Mesendoderm (in vitro differentiated cells): ENCODE measurements around the gene SCNN1B.

Experiments
- DNase-seq: peaks from one replicate; pipeline ENCODE4 v3.0.0; 2013
- H2AK5ac ChIP-seq: 2 replicates; pipeline ENCODE4 v1.6.1; 2013; ENCODE audit warnings: low read length, inconsistent platforms
- H2BK120ac ChIP-seq: 2 replicates; pipeline ENCODE4 v1.6.1; 2013; ENCODE audit warnings: low read depth, mild to moderate bottlenecking, low read length, moderate library complexity, mixed read lengths
- H2BK15ac ChIP-seq: replicated peaks from 2 replicates; pipeline ENCODE4 v1.6.1; 2013; ENCODE audit warnings: low read depth, mild to moderate bottlenecking, moderate library complexity
- H2BK5ac ChIP-seq: 2 replicates; pipeline ENCODE4 v1.6.1; 2013; ENCODE audit warnings: low read length, inconsistent platforms
- H3K18ac ChIP-seq: 2 replicates; pipeline ENCODE4 v1.6.1; 2013; ENCODE audit warnings: mild to moderate bottlenecking, low read length, mixed read lengths
- H3K23ac ChIP-seq: one replicate; pipeline ENCODE4 v1.6.1; 2013; ENCODE audit warnings: low read length
- H3K27ac ChIP-seq: 2 replicates; pipeline ENCODE4 v1.5.1; 2013; ENCODE audit warnings: low read depth, mild to moderate bottlenecking, inconsistent platforms, low read length, moderate library complexity
- H3K27me3 ChIP-seq: 2 replicates; pipeline ENCODE4 v1.6.1; 2013; ENCODE audit warnings: low read length, control low read depth, mild to moderate bottlenecking, inconsistent platforms; ENCODE audit not compliant: insufficient read depth, poor library complexity
- H3K36me3 ChIP-seq: 2 replicates; pipeline ENCODE4 v1.6.1; 2013; ENCODE audit warnings: low read length, inconsistent platforms; ENCODE audit not compliant: control insufficient read depth, insufficient read depth
- H3K4ac ChIP-seq: one replicate; pipeline ENCODE4 v1.6.1; 2013; ENCODE audit warnings: low read depth, mild to moderate bottlenecking, low read length, moderate library complexity
- H3K4me1 ChIP-seq: 2 replicates; pipeline ENCODE4 v1.6.1; 2013; ENCODE audit warnings: low read depth, low read length, inconsistent platforms; ENCODE audit not compliant: control insufficient read depth
- H3K4me2 ChIP-seq: 2 replicates; pipeline ENCODE4 v1.6.1; 2013; ENCODE audit warnings: low read length
- H3K4me3 ChIP-seq: 2 replicates; pipeline ENCODE4 v1.5.1; 2013; ENCODE audit warnings: mild to moderate bottlenecking, low read length
- H3K56ac ChIP-seq: one replicate; pipeline ENCODE4 v1.6.1; 2013; ENCODE audit warnings: low read length
- H3K79me1 ChIP-seq: 2 replicates; pipeline ENCODE4 v1.6.1; 2013; ENCODE audit warnings: low read length, inconsistent platforms
- H3K79me2 ChIP-seq: 2 replicates; pipeline ENCODE4 v1.6.1; 2013; ENCODE audit warnings: mild to moderate bottlenecking, low read length; ENCODE audit not compliant: control insufficient read depth, insufficient read depth
- H3K9ac ChIP-seq: 2 replicates; pipeline ENCODE4 v1.6.1; 2013; ENCODE audit warnings: low read length, inconsistent platforms
- H4K5ac ChIP-seq: one replicate; pipeline ENCODE4 v1.6.1; 2013; ENCODE audit warnings: low read length
- H4K8ac ChIP-seq: one replicate; pipeline ENCODE4 v1.6.1; 2013; ENCODE audit warnings: low read depth, mild to moderate bottlenecking, control low read depth, low read length, moderate library complexity
- WGBS: extraction: QIAGEN DNeasy Blood & Tissue Kit; methylation state at CpG from one replicate; pipeline ENCODE4 v1.1.7; 2013; ENCODE audit warnings: low lambda C conversion rate, missing lambda C conversion rate; ENCODE audit not compliant: insufficient coverage; ENCODE audit errors: extremely low coverage; 5-methylcytosine and 5-hydroxymethylcytosine counted together

The SCNN1B gene

GRCh38 chr16:23342083-23342640 is 40.1 kb downstream of the SCNN1B start:
- WGBS = no CpG with 5 or more reads among the region's 5 CpGs
- Histone ChIP-seq H3K56ac (no peak overlapping the region), H4K5ac (no peak overlapping the region), H4K8ac (no peak overlapping the region), H3K79me2 (no peaks in the 10 kb centered on the region), H3K23ac (no peak overlapping the region), H3K27me3 (no peaks in the 10 kb centered on the region), H3K4me2 (no peak overlapping the region), H3K18ac (no peak overlapping the region), H3K4me3 (no peak overlapping the region), H2BK5ac (no peak overlapping the region), H2BK15ac (no peak overlapping the region), H3K79me1 (no peaks in the 10 kb centered on the region), H3K4me1 (no peaks in the 10 kb centered on the region), H3K4ac (no peak overlapping the region), H3K9ac (no peak overlapping the region), H3K27ac (no peak overlapping the region), H3K36me3 (no peaks in the 10 kb centered on the region), H2AK5ac (no peak overlapping the region), H2BK120ac (no peak overlapping the region)
- no peak for DNase-seq

DNA sequence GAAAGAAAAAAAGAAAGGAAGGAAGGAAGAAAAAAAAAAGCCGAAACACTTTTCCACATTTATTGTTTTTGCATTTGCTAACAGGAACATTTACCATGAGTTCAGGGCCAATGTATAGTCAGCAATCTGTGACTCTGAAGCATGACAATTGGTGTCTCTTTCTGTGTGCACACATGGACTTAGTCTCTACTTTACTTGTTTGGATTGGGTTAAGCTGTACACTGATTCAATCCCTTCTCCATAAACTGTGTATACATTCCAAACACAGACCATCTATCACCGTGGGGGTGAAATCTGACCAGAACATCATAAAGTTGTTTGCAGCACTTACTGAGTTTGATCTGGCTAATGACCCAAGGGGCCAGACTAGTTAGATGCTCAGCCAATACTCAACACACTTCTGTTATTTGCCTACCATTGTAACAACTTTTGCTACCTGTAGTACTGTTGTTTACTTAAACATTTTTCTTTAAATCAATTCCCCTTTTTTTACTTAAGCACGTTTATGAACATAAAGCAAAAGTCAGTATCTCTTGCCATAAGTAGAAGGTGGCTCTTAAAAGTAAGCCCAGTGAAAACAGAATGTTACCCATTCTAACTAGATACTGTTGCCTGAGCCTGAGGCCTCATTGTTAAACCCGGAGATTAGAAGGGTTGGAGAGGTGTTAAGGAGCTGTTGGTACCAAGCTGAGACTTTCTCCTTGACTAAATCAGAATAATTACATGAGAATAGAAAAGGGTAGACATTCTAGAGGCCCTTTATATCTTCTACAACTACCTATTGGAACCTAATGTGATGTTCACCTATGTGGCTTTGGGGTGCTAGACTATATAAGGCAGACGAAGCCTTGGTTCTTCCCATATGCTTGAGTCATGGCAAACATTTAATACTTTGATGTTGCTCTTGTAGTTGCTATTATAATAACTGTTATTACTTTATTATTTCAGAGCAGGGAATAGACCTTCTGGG is 41.8 kb downstream of the SCNN1B start:
- Histone ChIP-seq H3K27ac (no peak overlapping the region), H3K18ac (no peak overlapping the region), H3K36me3 (no peaks in the 10 kb centered on the region), H3K4me2 (no peak overlapping the region), H3K9ac (no peak overlapping the region), H3K27me3 (no peaks in the 10 kb centered on the region), H3K4ac (no peak overlapping the region), H3K79me2 (no peaks in the 10 kb centered on the region), H3K79me1 (no peaks in the 10 kb centered on the region), H4K8ac (no peak overlapping the region), H2BK15ac (no peak overlapping the region), H2BK5ac (no peak overlapping the region), H3K56ac (no peak overlapping the region), H3K23ac (no peak overlapping the region), H2AK5ac (no peak overlapping the region), H3K4me1 (no peaks in the 10 kb centered on the region), H4K5ac (no peak overlapping the region), H2BK120ac (no peak overlapping the region), H3K4me3 (no peak overlapping the region)
- WGBS = no CpG with 5 or more reads among the region's 5 CpGs
- peak; percentile 50 for DNase-seq

GRCh38 chr16:23345237-23345636 is 43.1 kb downstream of the SCNN1B start:
- no peak for DNase-seq
- no peak overlapping the region for H3K27ac ChIP-seq
- no peak overlapping the region for H2BK15ac ChIP-seq
- H3K9ac ChIP-seq = no peak overlapping the region
- H3K23ac ChIP-seq = no peak overlapping the region
- WGBS = no CpG with 5 or more reads among the region's 5 CpGs
- H3K4me1 ChIP-seq = no peaks in the 10 kb centered on the region
- no peak overlapping the region for H2AK5ac ChIP-seq
- H3K56ac ChIP-seq = no peak overlapping the region
- H2BK120ac ChIP-seq = no peak overlapping the region
- H3K18ac ChIP-seq = no peak overlapping the region
- no peak overlapping the region for H3K4ac ChIP-seq
- no peaks in the 10 kb centered on the region for H3K27me3 ChIP-seq
- H3K4me2 ChIP-seq = no peak overlapping the region
- H3K36me3 ChIP-seq = no peaks in the 10 kb centered on the region
- no peak overlapping the region for H4K8ac ChIP-seq
- no peaks in the 10 kb centered on the region for H3K79me2 ChIP-seq
- no peak overlapping the region for H3K4me3 ChIP-seq
- no peaks in the 10 kb centered on the region for H3K79me1 ChIP-seq
- no peak overlapping the region for H4K5ac ChIP-seq
- H2BK5ac ChIP-seq = no peak overlapping the region

DNA sequence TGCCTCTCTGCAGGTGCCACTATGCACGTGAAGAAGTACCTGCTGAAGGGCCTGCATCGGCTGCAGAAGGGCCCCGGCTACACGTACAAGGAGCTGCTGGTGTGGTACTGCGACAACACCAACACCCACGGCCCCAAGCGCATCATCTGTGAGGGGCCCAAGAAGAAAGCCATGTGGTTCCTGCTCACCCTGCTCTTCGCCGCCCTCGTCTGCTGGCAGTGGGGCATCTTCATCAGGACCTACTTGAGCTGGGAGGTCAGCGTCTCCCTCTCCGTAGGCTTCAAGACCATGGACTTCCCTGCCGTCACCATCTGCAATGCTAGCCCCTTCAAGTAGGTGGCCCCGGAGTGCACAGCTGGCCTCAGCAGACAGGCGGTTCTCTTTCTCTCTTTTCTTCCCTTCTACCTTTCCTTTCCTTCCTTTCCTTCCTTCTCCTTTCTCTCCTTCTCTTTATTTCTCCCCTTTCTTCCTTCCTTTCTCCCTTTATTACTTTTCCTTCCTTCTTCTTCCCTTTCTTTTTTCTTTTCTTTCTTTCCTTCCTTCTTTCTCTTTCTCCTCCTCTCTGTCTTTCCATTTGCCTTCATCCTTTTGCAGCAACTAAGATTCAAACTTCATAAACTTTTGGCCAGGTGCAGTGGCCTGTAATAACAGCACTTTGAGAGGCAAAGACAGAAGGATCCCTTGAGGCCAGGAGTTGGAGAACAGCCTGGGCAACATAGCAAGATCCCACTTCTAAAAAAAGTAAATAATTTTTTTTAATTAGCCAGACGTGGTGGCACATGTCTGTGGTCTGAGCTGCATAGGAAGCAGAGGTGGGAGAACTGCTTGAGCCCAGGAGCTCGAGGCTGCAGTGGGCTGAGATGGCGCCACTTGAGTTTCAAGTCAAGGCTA is 46.7 kb downstream of the SCNN1B start:
- Histone ChIP-seq H3K79me2 (no peaks in the 10 kb centered on the region), H3K23ac (no peak overlapping the region), H3K9ac (no peak overlapping the region), H4K8ac (no peak overlapping the region), H3K27ac (no peak overlapping the region), H3K18ac (no peak overlapping the region), H3K36me3 (no peaks in the 10 kb centered on the region), H3K4me1 (no peaks in the 10 kb centered on the region), H4K5ac (no peak overlapping the region), H2BK15ac (no peak overlapping the region), H3K4me2 (no peak overlapping the region), H2BK5ac (no peak overlapping the region), H3K56ac (no peak overlapping the region), H2AK5ac (no peak overlapping the region), H3K27me3 (no peaks in the 10 kb centered on the region), H3K79me1 (no peaks in the 10 kb centered on the region), H3K4me3 (no peak overlapping the region), H3K4ac (no peak overlapping the region), H2BK120ac (no peak overlapping the region)
- no CpG with 5 or more reads among the region's 18 CpGs for WGBS
- peak; percentile 70 for DNase-seq

DNA sequence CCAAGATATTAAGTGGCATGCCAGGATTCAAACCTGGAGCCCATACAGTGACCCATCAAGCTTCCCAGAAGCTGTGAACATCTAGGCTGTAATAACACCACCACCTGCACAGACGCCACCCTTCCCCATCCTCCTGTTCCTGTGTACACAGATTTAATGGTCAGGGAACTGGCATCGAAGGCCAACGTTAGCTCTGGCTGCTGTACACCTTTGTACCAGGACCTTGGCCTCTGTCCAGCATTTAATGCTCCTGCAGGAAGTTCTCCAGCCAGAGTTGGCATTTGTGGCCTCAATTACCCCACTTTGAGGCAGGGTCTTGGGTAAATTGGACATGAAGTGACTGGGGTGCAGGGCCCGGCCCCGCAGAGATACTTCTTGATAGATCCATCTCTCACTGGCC is 49.3 kb downstream of the SCNN1B start:
- no peak overlapping the region for H3K9ac ChIP-seq
- no peak overlapping the region for H3K27ac ChIP-seq
- H4K8ac ChIP-seq = no peak overlapping the region
- no peaks in the 10 kb centered on the region for H3K79me1 ChIP-seq
- H2BK120ac ChIP-seq = no peak overlapping the region
- no peak overlapping the region for H3K4me3 ChIP-seq
- no peaks in the 10 kb centered on the region for H3K4me1 ChIP-seq
- H3K56ac ChIP-seq = no peak overlapping the region
- no peak overlapping the region for H3K4ac ChIP-seq
- H3K23ac ChIP-seq = no peak overlapping the region
- DNase-seq = no peak
- no peaks in the 10 kb centered on the region for H3K27me3 ChIP-seq
- H2AK5ac ChIP-seq = no peak overlapping the region
- WGBS = no CpG with 5 or more reads among the region's 5 CpGs
- H4K5ac ChIP-seq = no peak overlapping the region
- no peak overlapping the region for H2BK5ac ChIP-seq
- H3K18ac ChIP-seq = no peak overlapping the region
- H3K36me3 ChIP-seq = no peaks in the 10 kb centered on the region
- no peak overlapping the region for H3K4me2 ChIP-seq
- no peaks in the 10 kb centered on the region for H3K79me2 ChIP-seq
- no peak overlapping the region for H2BK15ac ChIP-seq
